Measurements from ENCODE around the gene ACER3.

GRCh38 chr11:76825726-76826396, 34.9 kb upstream of the ACER3 start:
- TF ChIP-seq CTCF (IDR thresholded peaks at IDR 0.05): no peak
- no peak for TF ChIP-seq POLR2A (IDR thresholded peaks at IDR 0.05)
